Activated CD4-positive, alpha-beta memory T cell treated with anti-CD3 and anti-CD28 coated beads for 36 hours (primary cell): Measurements from ENCODE around the gene ALKBH6. TPM values are rescaled to one million over a fixed set of nuclear protein-coding genes. Genes with fewer than 3 reads are reported as not detected.

Experiments used
- CTCF ChIA-PET: fragments of 350-600 bp; sonication (Branson Sonifier 250); formaldehyde crosslinking; loops from one replicate; lab custom pipeline; 2021; ENCODE audit warnings: antibody characterized with exemption, inconsistent platforms; lab: Charles Lee
- POLR2A ChIA-PET: fragments of 350-600 bp; sonication (Branson Sonifier 250); formaldehyde crosslinking; loops from one replicate; lab custom pipeline; 2021; ENCODE audit warnings: antibody characterized with exemption; lab: Charles Lee
- DNase-seq: peaks from one replicate; pipeline ENCODE4 v3.0.0-alpha.2; 2020
- H3K27ac Mint-ChIP-seq: one replicate; pipeline ENCODE4 v1.8.0; 2021; ENCODE audit warnings: mixed read lengths
- H3K27me3 Mint-ChIP-seq: one replicate; pipeline ENCODE4 v1.8.0; 2021; ENCODE audit warnings: mixed read lengths
- H3K36me3 Mint-ChIP-seq: one replicate; pipeline ENCODE4 v1.8.0; 2021; ENCODE audit warnings: mixed read lengths
- H3K4me1 Mint-ChIP-seq: one replicate; pipeline ENCODE4 v1.8.0; 2021; ENCODE audit warnings: low read depth, mixed read lengths
- H3K4me3 Mint-ChIP-seq: one replicate; pipeline ENCODE4 v1.8.0; 2021; ENCODE audit warnings: mild to moderate bottlenecking, mixed read lengths
- H3K9me3 Mint-ChIP-seq: one replicate; pipeline ENCODE4 v1.8.0; 2021; ENCODE audit warnings: mixed read lengths
- intact Hi-C: fragments of 100-400 bp; cut with micrococcal nuclease; formaldehyde crosslinking; loops from one replicate; pipeline ENCODE4 v1.15.1; 2023
- total RNA-seq, 2 experiments: library from RNA; stranded (reverse); gene quantifications; one replicate each; pipeline ENCODE4 v1.2.3, GENCODE V29; 2021

Gene ALKBH6
- total RNA-seq, 2 experiments from 2014 or later = 40.9 to 44.7 TPM

- ChIA-PET CTCF (no interaction called here), POLR2A (no interaction called here)
- Mint-ChIP-seq H3K27me3 (peaks cover 3% of the 10 kb centered on the region), H3K4me1 (peaks cover 5% of the 10 kb centered on the region), H3K27ac (no peak overlapping the region), H3K9me3 (no peaks in the 10 kb centered on the region), H3K36me3 (no peaks in the 10 kb centered on the region), H3K4me3 (no peak overlapping the region)
- DNase-seq = no peak
- intact Hi-C loops = no loop called here
These were observed 47.2 kb downstream of the ALKBH6 start for GRCh38 chr19:35966771-35967170.

- H3K9me3 Mint-ChIP-seq = no peaks in the 10 kb centered on the region
- H3K27me3 Mint-ChIP-seq = peaks cover 3% of the 10 kb centered on the region
- POLR2A ChIA-PET = no interaction called here
- intact Hi-C loops = no loop called here
- no peak overlapping the region for H3K4me3 Mint-ChIP-seq
- CTCF ChIA-PET = interaction anchor here (1.3 kb wide), 1 partner anchor 14 kb away, joined by 3 read pairs; no protein-coding TSS in a partner anchor
- peaks cover 12% of the 10 kb centered on the region for H3K4me1 Mint-ChIP-seq
- DNase-seq = peak; percentile 63
- no peak overlapping the region for H3K27ac Mint-ChIP-seq
- no peaks in the 10 kb centered on the region for H3K36me3 Mint-ChIP-seq
These were observed 50.5 kb downstream of the ALKBH6 start for GRCh38 chr19:35963514-35963913.

- no peak overlapping the region for H3K27ac Mint-ChIP-seq
- H3K4me1 Mint-ChIP-seq = peaks cover 23% of the 10 kb centered on the region
- H3K36me3 Mint-ChIP-seq = no peaks in the 10 kb centered on the region
- ChIA-PET CTCF (no interaction called here), POLR2A (no interaction called here)
- H3K4me3 Mint-ChIP-seq = no peak overlapping the region
- H3K9me3 Mint-ChIP-seq = peaks cover 5% of the 10 kb centered on the region
- intact Hi-C loops = no loop called here
- peaks cover 3% of the 10 kb centered on the region for H3K27me3 Mint-ChIP-seq
- DNase-seq = no peak
These were observed 53.5 kb downstream of the ALKBH6 start for GRCh38 chr19:35960432-35960972.

- CTCF ChIA-PET = no interaction called here
- POLR2A ChIA-PET = interaction anchor here (1.7 kb wide), 1 partner anchor 54 kb away, joined by 4 read pairs; the partner anchor contains the start of gene ALKBH6
These were observed 54.1 kb downstream of the ALKBH6 start for GRCh38 chr19:35959968-35960320.

More at GRCh38 chr19:35959968-35960320, 54.1 kb downstream of the ALKBH6 start:
- Mint-ChIP-seq H3K9me3 (peaks cover 5% of the 10 kb centered on the region), H3K4me1 (peaks cover 27% of the 10 kb centered on the region), H3K36me3 (no peaks in the 10 kb centered on the region), H3K27ac (no peak overlapping the region), H3K4me3 (peak overlapping the region; percentile 26), H3K27me3 (peaks cover 3% of the 10 kb centered on the region)
- DNase-seq = no peak
- intact Hi-C loops = loop anchor here (5.0 to 10.0 kb wide), 2 partner anchors 37 to 175 kb away; partner anchors contain the start of gene SDHAF1

Other genes starting within 250 kb of the ALKBH6 start
- 10 to 100 TPM; 35.0 to 39.3 TPM for gene ARHGAP33, start 238.6 kb downstream of the ALKBH6 start, total RNA-seq
- gene PRODH2, start 201.4 kb downstream of the ALKBH6 start, total RNA-seq = not detected
- gene NPHS1, start 161.7 kb downstream of the ALKBH6 start, total RNA-seq = not detected
- gene KIRREL2, start 157.3 kb downstream of the ALKBH6 start, total RNA-seq = under 1 TPM; 0.78 to 0.92 TPM
- gene APLP1, start 145.6 kb downstream of the ALKBH6 start, total RNA-seq = 1 to 10 TPM; 1.2 to 2.6 TPM
- 10 to 100 TPM; 66.7 to 70.9 TPM for gene NFKBID, start 113.7 kb downstream of the ALKBH6 start, total RNA-seq
- gene HCST, start 111.7 kb downstream of the ALKBH6 start, total RNA-seq = 10 to 100 TPM; 50.7 to 52.9 TPM
- gene TYROBP, start 105.9 kb downstream of the ALKBH6 start, total RNA-seq = not detected
- 1 to 10 TPM; 8.7 to 9.1 TPM for gene LRFN3, start 77.8 kb downstream of the ALKBH6 start, total RNA-seq
- gene SDHAF1, start 19.0 kb downstream of the ALKBH6 start, total RNA-seq = 10 to 100 TPM; 15.8 to 18.9 TPM
- 1 to 10 TPM; 2.0 to 2.9 TPM for gene SYNE4, start 5.4 kb downstream of the ALKBH6 start, total RNA-seq
- under 1 TPM; 0.12 to 0.44 TPM for gene CLIP3, start 18.7 kb upstream of the ALKBH6 start, total RNA-seq
- gene THAP8, start 40.1 kb upstream of the ALKBH6 start, total RNA-seq = 1 to 10 TPM; 2.1 to 2.2 TPM
- gene WDR62, start 40.7 kb upstream of the ALKBH6 start, total RNA-seq = 10 to 100 TPM; 16.8 to 17.7 TPM
- gene OVOL3, start 96.9 kb upstream of the ALKBH6 start, total RNA-seq = not detected
- 10 to 100 TPM; 84.1 to 84.8 TPM for gene POLR2I, start 100.7 kb upstream of the ALKBH6 start, total RNA-seq
- gene TBCB, start 101.3 kb upstream of the ALKBH6 start, total RNA-seq = 100 to 1,000 TPM; 134 to 137 TPM
- 100 to 1,000 TPM; 430 to 447 TPM for gene CAPNS1, start 125.9 kb upstream of the ALKBH6 start, total RNA-seq
- not detected for gene COX7A1, start 138.2 kb upstream of the ALKBH6 start, total RNA-seq
- gene ZNF565, start 200.5 kb upstream of the ALKBH6 start, total RNA-seq = 1 to 10 TPM; 2.2 to 2.3 TPM
- 10 to 100 TPM; 82.5 to 86.5 TPM for gene ZNF146, start 200.9 kb upstream of the ALKBH6 start, total RNA-seq